ENCODE data around the gene CTCFL.

DNA sequence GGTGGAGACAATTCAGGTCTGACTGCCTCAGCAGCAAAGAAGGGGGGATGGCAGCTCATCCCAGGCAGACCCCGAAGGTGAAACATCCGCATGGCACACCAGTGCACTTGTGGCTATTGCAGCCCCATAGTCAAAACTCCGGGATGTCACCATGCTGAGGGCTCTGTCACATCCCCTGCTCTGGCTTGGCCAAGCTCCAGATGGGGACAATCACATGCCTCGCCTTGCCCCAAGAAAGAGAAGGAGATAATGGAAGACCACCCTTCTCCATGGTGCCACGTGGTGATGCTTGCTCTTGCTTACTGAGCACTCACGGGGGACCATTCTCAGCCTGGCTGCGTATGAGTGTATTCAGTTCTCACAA is 73.5 kb downstream of the CTCFL start:
- TF ChIP-seq, protein P1, sequence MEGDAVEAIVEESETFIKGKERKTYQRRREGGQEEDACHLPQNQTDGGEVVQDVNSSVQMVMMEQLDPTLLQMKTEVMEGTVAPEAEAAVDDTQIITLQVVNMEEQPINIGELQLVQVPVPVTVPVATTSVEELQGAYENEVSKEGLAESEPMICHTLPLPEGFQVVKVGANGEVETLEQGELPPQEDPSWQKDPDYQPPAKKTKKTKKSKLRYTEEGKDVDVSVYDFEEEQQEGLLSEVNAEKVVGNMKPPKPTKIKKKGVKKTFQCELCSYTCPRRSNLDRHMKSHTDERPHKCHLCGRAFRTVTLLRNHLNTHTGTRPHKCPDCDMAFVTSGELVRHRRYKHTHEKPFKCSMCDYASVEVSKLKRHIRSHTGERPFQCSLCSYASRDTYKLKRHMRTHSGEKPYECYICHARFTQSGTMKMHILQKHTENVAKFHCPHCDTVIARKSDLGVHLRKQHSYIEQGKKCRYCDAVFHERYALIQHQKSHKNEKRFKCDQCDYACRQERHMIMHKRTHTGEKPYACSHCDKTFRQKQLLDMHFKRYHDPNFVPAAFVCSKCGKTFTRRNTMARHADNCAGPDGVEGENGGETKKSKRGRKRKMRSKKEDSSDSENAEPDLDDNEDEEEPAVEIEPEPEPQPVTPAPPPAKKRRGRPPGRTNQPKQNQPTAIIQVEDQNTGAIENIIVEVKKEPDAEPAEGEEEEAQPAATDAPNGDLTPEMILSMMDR (conservative IDR thresholded peaks at IDR 0.05), result no peak
- no peak for TF ChIP-seq EZH2 (IDR thresholded peaks at IDR 0.05; ENCODE audit: low read depth)
